Femur (tissue), 1 donor: ENCODE measurements around the gene TRIO.

Experiments
- DNase-seq: peaks from one replicate; pipeline ENCODE4 v3.0.0-alpha.2; 2017

Gene TRIO

GRCh38 chr5:14231156-14231555 lies 88.0 kb downstream of the TRIO start:
- DNase-seq: no peak

- DNase-seq: no peak
Observed at GRCh38 chr5:14231890-14232289, 88.7 kb downstream of the TRIO start.

GRCh38 chr5:14234204-14234603 lies 91.1 kb downstream of the TRIO start:
- DNase-seq: no peak

GRCh38 chr5:14235872-14236271 lies 92.7 kb downstream of the TRIO start:
- DNase-seq: no peak

- no peak for DNase-seq
Observed at GRCh38 chr5:14236757-14237156, 93.6 kb downstream of the TRIO start.

GRCh38 chr5:14237317-14238086 lies 94.4 kb downstream of the TRIO start:
- DNase-seq: no peak

GRCh38 chr5:14238272-14238671 lies 95.1 kb downstream of the TRIO start:
- no peak for DNase-seq

GRCh38 chr5:14239404-14239803 lies 96.3 kb downstream of the TRIO start:
- no peak for DNase-seq

- DNase-seq: no peak
Observed at GRCh38 chr5:14239951-14240350, 96.8 kb downstream of the TRIO start.

- no peak for DNase-seq
Observed at GRCh38 chr5:14240359-14240758, 97.2 kb downstream of the TRIO start.

- no peak for DNase-seq
Observed at GRCh38 chr5:14241141-14241540, 98.0 kb downstream of the TRIO start.

- no peak for DNase-seq
Observed at GRCh38 chr5:14242447-14242846, 99.3 kb downstream of the TRIO start.

- no peak for DNase-seq
Observed at GRCh38 chr5:14242871-14243383, 99.8 kb downstream of the TRIO start.

GRCh38 chr5:14243766-14244165 lies 100.6 kb downstream of the TRIO start:
- no peak for DNase-seq

- no peak for DNase-seq
Observed at GRCh38 chr5:14244721-14245120, 101.6 kb downstream of the TRIO start.

- DNase-seq: no peak
Observed at GRCh38 chr5:14245132-14245925, 102.2 kb downstream of the TRIO start.

GRCh38 chr5:14246350-14247053 lies 103.4 kb downstream of the TRIO start:
- no peak for DNase-seq

- no peak for DNase-seq
Observed at GRCh38 chr5:14247054-14247386, 103.9 kb downstream of the TRIO start.

- DNase-seq: no peak
Observed at GRCh38 chr5:14249258-14250082, 106.3 kb downstream of the TRIO start.

- peak; percentile 88 for DNase-seq
Observed at GRCh38 chr5:14250084-14250695, 107.0 kb downstream of the TRIO start.

- DNase-seq: no peak
Observed at GRCh38 chr5:14250748-14251701, 107.9 kb downstream of the TRIO start.
